GM23338 (cell line): ENCODE measurements around the gene RTL10. TPM values are rescaled to one million over a fixed set of nuclear protein-coding genes. Genes with fewer than 3 reads are reported as not detected.
"Not testable (repeated sequence)": the region's sequence is repeated elsewhere in the genome, so short reads cannot be mapped to it uniquely, and the experiment has no call there.

Experiments used
- ATAC-seq: fragments of 200-7000 bp; cut with Tn5 transposase; 3 replicates; pipeline ENCODE4 v1.9.1; 2020
- DNase-seq: peaks from one replicate; pipeline ENCODE4 v3.0.0-alpha.2; 2015; ENCODE audit warnings: low spot score
- H2AFZ ChIP-seq: fragments of 200-600 bp; sonication (generic); 2 replicates; pipeline ENCODE4 v1.8.0; 2016; ENCODE audit warnings: antibody characterized with exemption, mild to moderate bottlenecking, moderate library complexity
- H3F3A ChIP-seq: fragments of 200-600 bp; sonication (generic); replicated peaks from 2 replicates; pipeline ENCODE4 v1.8.0; 2017; ENCODE audit warnings: antibody characterized with exemption, mixed run types, low read depth
- H3K27ac ChIP-seq: fragments of 200-600 bp; sonication (generic); 2 replicates; pipeline ENCODE4 v1.6.1; 2016; ENCODE audit warnings: low read depth
- H3K27me3 ChIP-seq: fragments of 200-600 bp; sonication (generic); 2 replicates; pipeline ENCODE4 v1.8.0; 2016; ENCODE audit warnings: mild to moderate bottlenecking, mixed run types, moderate library complexity; ENCODE audit not compliant: insufficient read depth
- H3K36me3 ChIP-seq: fragments of 200-600 bp; sonication (generic); 2 replicates; pipeline ENCODE4 v1.8.0; 2016; ENCODE audit warnings: mild to moderate bottlenecking; ENCODE audit not compliant: insufficient read depth
- H3K4me1 ChIP-seq: fragments of 200-600 bp; sonication (generic); 2 replicates; pipeline ENCODE4 v1.8.0; 2016; ENCODE audit warnings: mild to moderate bottlenecking, moderate library complexity; ENCODE audit not compliant: insufficient read depth
- H3K4me2 ChIP-seq: fragments of 200-600 bp; sonication (generic); 2 replicates; pipeline ENCODE4 v1.7.1; 2017; ENCODE audit warnings: mixed run types
- H3K4me3 ChIP-seq: fragments of 200-600 bp; sonication (generic); 2 replicates; pipeline ENCODE4 v1.6.1; 2016; ENCODE audit warnings: mixed run types
- H3K79me2 ChIP-seq: fragments of 200-600 bp; sonication (generic); replicated peaks from 2 replicates; pipeline ENCODE4 v1.8.0; 2017; ENCODE audit warnings: mild to moderate bottlenecking; ENCODE audit not compliant: insufficient read depth
- H3K9me2 ChIP-seq: fragments of 200-600 bp; sonication (generic); 2 replicates; pipeline ENCODE4 v1.8.0; 2017; ENCODE audit not compliant: insufficient read depth
- H4K20me1 ChIP-seq: fragments of 200-600 bp; sonication (generic); replicated peaks from 2 replicates; pipeline ENCODE4 v1.8.0; 2017; ENCODE audit warnings: mild to moderate bottlenecking; ENCODE audit not compliant: insufficient read depth
- H3K27ac Mint-ChIP-seq: 2 replicates; pipeline ENCODE4 v1.8.0; 2020; ENCODE audit warnings: inconsistent platforms, mild to moderate bottlenecking, moderate library complexity, mixed read lengths
- H3K27me3 Mint-ChIP-seq: 3 replicates; pipeline ENCODE4 v1.8.0; 2022; ENCODE audit warnings: low read depth, mild to moderate bottlenecking, moderate library complexity, mixed read lengths, inconsistent platforms; ENCODE audit not compliant: insufficient read depth, poor library complexity
- H3K36me3 Mint-ChIP-seq: 3 replicates; pipeline ENCODE4 v1.8.0; 2021; ENCODE audit warnings: low read depth, mild to moderate bottlenecking, inconsistent platforms, moderate library complexity, mixed read lengths
- H3K4me1 Mint-ChIP-seq: 3 replicates; pipeline ENCODE4 v1.8.0; 2020; ENCODE audit warnings: mild to moderate bottlenecking, inconsistent platforms, mixed read lengths
- H3K4me3 Mint-ChIP-seq: 3 replicates; pipeline ENCODE4 v1.8.0; 2021; ENCODE audit warnings: moderate library complexity, mild to moderate bottlenecking, inconsistent platforms, mixed read lengths
- H3K9me3 Mint-ChIP-seq: 3 replicates; pipeline ENCODE4 v1.8.0; 2020; ENCODE audit warnings: moderate library complexity, mild to moderate bottlenecking, inconsistent platforms, mixed read lengths
- EZH2 ChIP-seq: fragments of 200-600 bp; sonication (generic); IDR thresholded peaks from one replicate; pipeline ENCODE4 v1.8.0; 2017; ENCODE audit warnings: antibody characterized with exemption, mild to moderate bottlenecking, low read depth; ENCODE audit not compliant: unreplicated experiment
- EZH2phosphoT487 ChIP-seq: fragments of 200-600 bp; sonication (generic); IDR thresholded peaks from one replicate; pipeline ENCODE4 v1.8.1; 2018; ENCODE audit warnings: antibody characterized with exemption; ENCODE audit not compliant: unreplicated experiment
- POLR2AphosphoS5 ChIP-seq: IDR thresholded peaks from 2 replicates; pipeline ENCODE4 v1.6.1; 2016; ENCODE audit warnings: antibody characterized with exemption, low read depth
- ZNF331 ChIP-seq: fragments of 250-450 bp; sonication (Bioruptor Pico); IDR thresholded peaks from 2 replicates; pipeline ENCODE4 v1.5.0; 2020; ENCODE audit warnings: low read depth, mild to moderate bottlenecking, moderate library complexity
- polyA plus RNA-seq: library from polyadenylated mRNA; unstranded; fragments of >200 nt; fragmentation: Nextera tagmentation; extraction: Ambion mirVana; gene quantifications from 2 replicates; pipeline ENCODE4 v1.2.1, GENCODE V29; 2016
- total RNA-seq: library from RNA; depleted of rRNA; stranded (reverse); fragments of >200 nt; shearing (Covaris generic); gene quantifications from 2 replicates; pipeline ENCODE4 v1.2.3, GENCODE V29; 2014
- TF ChIP-seq, protein P1 (sequence below): IDR thresholded peaks from one replicate; pipeline ENCODE4 v1.6.1; 2018; ENCODE audit warnings: antibody characterized with exemption; ENCODE audit not compliant: unreplicated experiment

The RTL10 gene
- total and polyA plus RNA-seq, 2 experiments from 2014 or later = 9.4 to 17.4 TPM

DNA sequence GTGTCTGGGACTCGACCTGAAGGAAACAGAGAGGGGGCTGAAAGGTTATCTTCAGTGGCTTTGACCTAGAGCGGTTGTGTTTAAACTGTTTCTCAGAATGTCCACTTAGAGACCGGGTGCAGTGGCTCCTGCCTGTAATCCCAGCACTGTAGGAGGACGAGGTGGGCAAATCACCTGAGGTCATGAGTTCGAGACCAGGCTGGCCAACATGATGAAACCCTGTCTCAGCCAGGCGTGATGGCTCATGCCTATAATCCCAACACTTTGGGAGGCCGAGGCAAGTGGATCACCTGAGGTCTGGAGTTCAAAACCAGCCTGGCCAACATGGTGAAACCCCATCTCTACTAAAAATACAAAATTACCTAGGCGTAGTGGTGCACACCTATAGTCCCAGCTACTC, 28.8 kb upstream of the RTL10 start:
- H3K9me3 Mint-ChIP-seq, H3F3A ChIP-seq, H3K79me2 ChIP-seq, H3K27ac ChIP-seq, H3K36me3 ChIP-seq, H3K27me3 ChIP-seq, H2AFZ ChIP-seq, DNase-seq, H3K4me3 ChIP-seq, H3K4me2 ChIP-seq, H4K20me1 ChIP-seq, H3K36me3 Mint-ChIP-seq, H3K27ac Mint-ChIP-seq, H3K4me3 Mint-ChIP-seq, H3K9me2 ChIP-seq, ATAC-seq: not testable (repeated sequence)
- Mint-ChIP-seq H3K27me3 (peaks cover 23% of the 10 kb centered on the region), H3K4me1 (peaks cover 29% of the 10 kb centered on the region)
- H3K4me1 ChIP-seq = peaks cover 18% of the 10 kb centered on the region

DNA sequence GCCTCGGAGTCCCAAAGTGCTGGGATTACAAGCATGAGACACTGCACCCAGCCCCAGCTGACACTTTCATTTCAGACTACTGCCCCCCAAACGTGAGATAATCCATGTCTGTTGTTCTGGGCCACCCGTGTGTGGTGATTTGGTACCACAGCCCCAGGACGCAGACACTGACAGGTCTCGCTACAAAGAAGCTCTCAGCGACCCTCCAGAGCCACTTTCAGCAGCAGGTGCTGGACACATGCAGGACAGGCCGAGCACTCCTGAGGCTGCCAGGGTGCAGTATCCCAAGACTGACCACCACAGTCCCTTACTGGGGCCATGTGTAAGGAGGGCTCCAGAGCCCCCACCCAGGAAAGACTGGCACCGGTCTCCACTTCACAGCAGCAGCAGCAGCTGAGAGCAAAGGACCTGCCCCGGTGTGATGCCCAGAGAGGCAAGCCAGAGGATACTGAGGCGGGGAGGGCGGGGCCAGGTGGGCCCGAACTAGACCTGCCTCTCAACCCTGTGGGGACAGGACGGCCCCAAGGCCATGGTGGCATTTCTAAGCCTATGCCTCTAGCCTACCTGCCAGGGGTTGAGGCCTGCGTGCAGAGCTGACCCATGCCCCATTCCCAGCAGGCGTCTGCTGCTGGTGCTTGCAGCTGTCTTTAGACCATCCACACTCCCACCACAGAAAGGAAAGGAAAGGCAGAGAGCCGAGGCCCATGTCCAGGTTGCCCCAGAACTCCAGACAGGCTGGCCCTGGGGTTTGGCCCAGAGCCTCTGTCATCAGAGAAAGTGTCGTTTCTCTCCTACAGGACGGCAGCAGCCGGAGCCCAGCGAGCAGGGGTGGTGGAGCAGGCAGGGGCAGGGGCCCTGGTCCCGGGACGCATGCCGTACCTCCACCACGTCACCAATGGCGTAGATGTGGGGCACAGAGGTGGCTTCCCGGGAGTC, 28.0 kb upstream of the RTL10 start:
- Histone ChIP-seq H3F3A (peaks cover 4% of the 10 kb centered on the region), H3K4me3 (no peak overlapping the region), H3K79me2 (no peaks in the 10 kb centered on the region), H2AFZ (no peak overlapping the region), H4K20me1 (no peaks in the 10 kb centered on the region), H3K27ac (peak overlapping the region; percentile 88), H3K9me2 (no peaks in the 10 kb centered on the region), H3K4me1 (peaks cover 18% of the 10 kb centered on the region), H3K36me3 (no peaks in the 10 kb centered on the region), H3K27me3 (no peaks in the 10 kb centered on the region), H3K4me2 (no peak overlapping the region)
- no peak for DNase-seq
- no peaks in the 10 kb centered on the region for H3K9me3 Mint-ChIP-seq
- TF ChIP-seq EZH2phosphoT487 = no peak
- TF ChIP-seq ZNF331 = no peak
- TF ChIP-seq, protein P1, sequence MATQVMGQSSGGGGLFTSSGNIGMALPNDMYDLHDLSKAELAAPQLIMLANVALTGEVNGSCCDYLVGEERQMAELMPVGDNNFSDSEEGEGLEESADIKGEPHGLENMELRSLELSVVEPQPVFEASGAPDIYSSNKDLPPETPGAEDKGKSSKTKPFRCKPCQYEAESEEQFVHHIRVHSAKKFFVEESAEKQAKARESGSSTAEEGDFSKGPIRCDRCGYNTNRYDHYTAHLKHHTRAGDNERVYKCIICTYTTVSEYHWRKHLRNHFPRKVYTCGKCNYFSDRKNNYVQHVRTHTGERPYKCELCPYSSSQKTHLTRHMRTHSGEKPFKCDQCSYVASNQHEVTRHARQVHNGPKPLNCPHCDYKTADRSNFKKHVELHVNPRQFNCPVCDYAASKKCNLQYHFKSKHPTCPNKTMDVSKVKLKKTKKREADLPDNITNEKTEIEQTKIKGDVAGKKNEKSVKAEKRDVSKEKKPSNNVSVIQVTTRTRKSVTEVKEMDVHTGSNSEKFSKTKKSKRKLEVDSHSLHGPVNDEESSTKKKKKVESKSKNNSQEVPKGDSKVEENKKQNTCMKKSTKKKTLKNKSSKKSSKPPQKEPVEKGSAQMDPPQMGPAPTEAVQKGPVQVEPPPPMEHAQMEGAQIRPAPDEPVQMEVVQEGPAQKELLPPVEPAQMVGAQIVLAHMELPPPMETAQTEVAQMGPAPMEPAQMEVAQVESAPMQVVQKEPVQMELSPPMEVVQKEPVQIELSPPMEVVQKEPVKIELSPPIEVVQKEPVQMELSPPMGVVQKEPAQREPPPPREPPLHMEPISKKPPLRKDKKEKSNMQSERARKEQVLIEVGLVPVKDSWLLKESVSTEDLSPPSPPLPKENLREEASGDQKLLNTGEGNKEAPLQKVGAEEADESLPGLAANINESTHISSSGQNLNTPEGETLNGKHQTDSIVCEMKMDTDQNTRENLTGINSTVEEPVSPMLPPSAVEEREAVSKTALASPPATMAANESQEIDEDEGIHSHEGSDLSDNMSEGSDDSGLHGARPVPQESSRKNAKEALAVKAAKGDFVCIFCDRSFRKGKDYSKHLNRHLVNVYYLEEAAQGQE = no peak
- no peak for TF ChIP-seq POLR2AphosphoS5
- TF ChIP-seq EZH2 = no peak
- peak overlapping the region; percentile 97; the same call in 1 of the 2 replicates for H3K27ac Mint-ChIP-seq
- peaks cover 24% of the 10 kb centered on the region for H3K27me3 Mint-ChIP-seq
- no peaks in the 10 kb centered on the region; the same call in 2 of the 3 replicates for H3K36me3 Mint-ChIP-seq
- peaks cover 29% of the 10 kb centered on the region for H3K4me1 Mint-ChIP-seq
- no peak for ATAC-seq
- no peak overlapping the region for H3K4me3 Mint-ChIP-seq
